Testis (tissue), 3 donors: ENCODE measurements around the gene DYRK1A. TPM values are rescaled to one million over a fixed set of nuclear protein-coding genes. Genes with fewer than 3 reads are reported as not detected.

ENCODE experiments used
- DNase-seq: peaks from one replicate; pipeline ENCODE4 v3.0.0-alpha.2; 2019
- H3K27ac ChIP-seq, 2 donors: fragments of 200-600 bp; sonication (generic); one replicate each; pipeline ENCODE4 v1.5.1; 2019
- H3K27me3 ChIP-seq: fragments of 200-600 bp; sonication (generic); one replicate; pipeline ENCODE4 v1.5.1; 2019
- H3K36me3 ChIP-seq: fragments of 200-600 bp; sonication (generic); one replicate; pipeline ENCODE4 v1.5.1; 2017; ENCODE audit warnings: low read depth; ENCODE audit errors: missing control alignments
- H3K4me1 ChIP-seq: fragments of 200-600 bp; sonication (generic); one replicate; pipeline ENCODE4 v1.5.1; 2019
- H3K4me3 ChIP-seq, 2 donors: fragments of 200-600 bp; sonication (generic); one replicate each; pipeline ENCODE4 v1.5.1; 2017 to 2019
- H3K9me3 ChIP-seq: fragments of 200-600 bp; sonication (generic); one replicate; pipeline ENCODE4 v1.5.1; 2017
- CTCF ChIP-seq, 3 experiments: fragments of 450-650 bp in 2 of 3; fragments of 200-600 bp in 1 of 3; sonication (generic) in 1 of 3; IDR thresholded peaks; one replicate each; pipeline ENCODE4 v1.5.1; 2016 to 2019; ENCODE audit warnings: antibody characterized with exemption in 3 of 3, mild to moderate bottlenecking in 2 of 3, moderate library complexity in 1 of 3
- POLR2A ChIP-seq: fragments of 450-650 bp; IDR thresholded peaks from one replicate; pipeline ENCODE4 v1.6.1; 2017; ENCODE audit warnings: antibody characterized with exemption, mild to moderate bottlenecking, moderate library complexity
- WGBS, 2 donors: methylation state at CpG; one replicate each; pipeline ENCODE4 v1.1.5; 2018; 5-methylcytosine and 5-hydroxymethylcytosine counted together
- intact Hi-C: fragments of 100-400 bp; cut with DNase I; formaldehyde crosslinking; loops from one replicate; pipeline ENCODE4 v1.15.1; 2023; ENCODE audit warnings: low total_unique reads
- polyA plus RNA-seq: library from polyadenylated mRNA; stranded (reverse); fragments of 350-450 nt; fragmentation: Illumina TruSeq; extraction: RNeasy Lipid Tissue Mini Kit (QIAGEN cat#74804); gene quantifications from one replicate; pipeline ENCODE4 v1.2.3, GENCODE V29; 2014; ENCODE audit warnings: low read depth, low replicate concordance; ENCODE audit not compliant: insufficient read depth
- total RNA-seq, 2 donors: library from RNA; depleted of rRNA; stranded (reverse); fragments of >200 nt; gene quantifications; one replicate each; pipeline ENCODE4 v1.2.3, GENCODE V29; 2016

DYRK1A gene
- total and polyA plus RNA-seq, 3 donors from 2014 or later: 68.6 to 166 (median 141) TPM

GRCh38 chr21:37463083-37463801 is 96.7 kb downstream of the DYRK1A start:
- 38 to 39% methylated on average over 6 of the region's 6 CpGs for WGBS, 2 donors
- Histone ChIP-seq H3K4me3 (no peak overlapping the region), H3K36me3 (no peaks in the 10 kb centered on the region), H3K27ac (no peak overlapping the region), H3K27me3 (no peaks in the 10 kb centered on the region), H3K4me1 (peaks cover 16% of the 10 kb centered on the region), H3K9me3 (no peaks in the 10 kb centered on the region)
- peak; percentile 9 to 87 (median 65) for TF ChIP-seq CTCF (IDR thresholded peaks at IDR 0.05)
- TF ChIP-seq POLR2A: no peak
- intact Hi-C loops: no loop called here
- DNase-seq: no peak

- Histone ChIP-seq H3K27me3 (no peaks in the 10 kb centered on the region), H3K4me1 (peaks cover 12% of the 10 kb centered on the region), H3K4me3 (no peak overlapping the region), H3K36me3 (no peaks in the 10 kb centered on the region), H3K27ac (no peak overlapping the region), H3K9me3 (no peaks in the 10 kb centered on the region)
- WGBS, 2 donors: 81 to 91% methylated on average over 3 of the region's 3 CpGs
- TF ChIP-seq CTCF (IDR thresholded peaks at IDR 0.05): no peak
- no peak for TF ChIP-seq POLR2A
- intact Hi-C loops: no loop called here
- DNase-seq: no peak
Measured at GRCh38 chr21:37467082-37467481, 100.5 kb downstream of the DYRK1A start.

GRCh38 chr21:37468909-37469308 is 102.3 kb downstream of the DYRK1A start:
- intact Hi-C loops: no loop called here
- TF ChIP-seq CTCF (IDR thresholded peaks at IDR 0.05) (no peak), POLR2A (no peak)
- H3K4me1 ChIP-seq: no peaks in the 10 kb centered on the region
- H3K27ac ChIP-seq: no peak overlapping the region
- no peak for DNase-seq
- H3K36me3 ChIP-seq: no peaks in the 10 kb centered on the region
- no peaks in the 10 kb centered on the region for H3K27me3 ChIP-seq
- H3K4me3 ChIP-seq: no peak overlapping the region
- WGBS, 2 donors: 92 to 95% methylated on average over 4 of the region's 4 CpGs
- H3K9me3 ChIP-seq: no peaks in the 10 kb centered on the region

- no peaks in the 10 kb centered on the region for H3K27me3 ChIP-seq
- intact Hi-C loops: no loop called here
- TF ChIP-seq CTCF (IDR thresholded peaks at IDR 0.05): no peak
- no peak for TF ChIP-seq POLR2A
- H3K9me3 ChIP-seq: no peaks in the 10 kb centered on the region
- no peaks in the 10 kb centered on the region for H3K36me3 ChIP-seq
- H3K4me1 ChIP-seq: no peaks in the 10 kb centered on the region
- no peak overlapping the region for H3K4me3 ChIP-seq
- DNase-seq: no peak
- 95% methylated on average over 5 of the region's 5 CpGs for WGBS, 2 donors
- H3K27ac ChIP-seq: no peak overlapping the region
Measured at GRCh38 chr21:37469441-37469840, 102.9 kb downstream of the DYRK1A start.

- intact Hi-C loops: no loop called here
- no peak overlapping the region for H3K4me3 ChIP-seq
- H3K4me1 ChIP-seq: no peaks in the 10 kb centered on the region
- no peaks in the 10 kb centered on the region for H3K9me3 ChIP-seq
- H3K27ac ChIP-seq: no peak overlapping the region
- no peak for DNase-seq
- TF ChIP-seq CTCF (IDR thresholded peaks at IDR 0.05) (no peak), POLR2A (no peak)
- H3K27me3 ChIP-seq: no peaks in the 10 kb centered on the region
- no peaks in the 10 kb centered on the region for H3K36me3 ChIP-seq
- WGBS, 2 donors: 61 to 72% methylated on average over 4 of the region's 4 CpGs
Measured at GRCh38 chr21:37472581-37472980, 106.0 kb downstream of the DYRK1A start.
